Measurements from ENCODE around the gene KPNA5. TPM values are rescaled to one million over a fixed set of nuclear protein-coding genes. Genes with fewer than 3 reads are reported as not detected.
"Not testable (repeated sequence)": the region's sequence is repeated elsewhere in the genome, so short reads cannot be mapped to it uniquely, and the experiment has no call there.

Gene KPNA5
- total and polyA plus RNA-seq, 3 donors from 2014 or later = 23.4 to 50.3 (median 32.8) TPM

- TF ChIP-seq POLR2A (IDR thresholded peaks at IDR 0.05) = no peak
- TF ChIP-seq CTCF (IDR thresholded peaks at IDR 0.05) = no peak
- no peak overlapping the region for H3K4me3 ChIP-seq
- WGBS, 2 donors = 88 to 96% methylated on average over 2 of the region's 2 CpGs
- no peaks in the 10 kb centered on the region for H3K27me3 ChIP-seq
- no peak for DNase-seq
- H3K9me3 ChIP-seq = no peaks in the 10 kb centered on the region
- intact Hi-C loops (cut with DNase I; ENCODE audit: low total_unique reads) = no loop called here
- H3K27ac ChIP-seq = no peak overlapping the region
- H3K36me3 ChIP-seq (ENCODE audit: low read depth, missing control alignments) = no peaks in the 10 kb centered on the region
- H3K4me1 ChIP-seq = no peaks in the 10 kb centered on the region
Observed at GRCh38 chr6:116695401-116695800, 14.4 kb downstream of the KPNA5 start.

GRCh38 chr6:116697480-116697879, 16.5 kb downstream of the KPNA5 start:
- DNase-seq = no peak
- Histone ChIP-seq H3K27ac (no peak overlapping the region), H3K36me3 (ENCODE audit: low read depth, missing control alignments) (no peaks in the 10 kb centered on the region), H3K4me1 (no peaks in the 10 kb centered on the region), H3K4me3 (no peak overlapping the region), H3K27me3 (no peaks in the 10 kb centered on the region), H3K9me3 (no peaks in the 10 kb centered on the region)
- intact Hi-C loops (cut with DNase I; ENCODE audit: low total_unique reads) = no loop called here
- TF ChIP-seq POLR2A (IDR thresholded peaks at IDR 0.05) (no peak), CTCF (IDR thresholded peaks at IDR 0.05) (no peak)

GRCh38 chr6:116703888-116704287, 22.9 kb downstream of the KPNA5 start:
- H3K9me3 ChIP-seq; H3K27me3 ChIP-seq; H3K36me3 ChIP-seq (ENCODE audit: low read depth, missing control alignments); H3K4me1 ChIP-seq; DNase-seq; H3K27ac ChIP-seq; intact Hi-C loops (cut with DNase I; ENCODE audit: low total_unique reads); H3K4me3 ChIP-seq: not testable (repeated sequence)
- WGBS, 2 donors = 88 to 100% methylated on average over 1 of the region's 1 CpG

GRCh38 chr6:116705917-116706316, 24.9 kb downstream of the KPNA5 start:
- intact Hi-C loops (cut with DNase I; ENCODE audit: low total_unique reads) = no loop called here
- DNase-seq = no peak
- no peak for TF ChIP-seq CTCF (IDR thresholded peaks at IDR 0.05)
- no peak for TF ChIP-seq POLR2A (IDR thresholded peaks at IDR 0.05)
- no peaks in the 10 kb centered on the region for H3K36me3 ChIP-seq (ENCODE audit: low read depth, missing control alignments)
- H3K27ac ChIP-seq = no peak overlapping the region
- no peaks in the 10 kb centered on the region for H3K27me3 ChIP-seq
- no peak overlapping the region for H3K4me3 ChIP-seq
- no peaks in the 10 kb centered on the region for H3K4me1 ChIP-seq
- WGBS, 2 donors = 92% methylated on average over 1 of the region's 1 CpG
- H3K9me3 ChIP-seq = no peaks in the 10 kb centered on the region

GRCh38 chr6:116714296-116714695, 33.3 kb downstream of the KPNA5 start:
- Histone ChIP-seq H3K27ac (no peak overlapping the region), H3K4me3 (no peak overlapping the region), H3K4me1 (no peaks in the 10 kb centered on the region), H3K36me3 (ENCODE audit: low read depth, missing control alignments) (no peaks in the 10 kb centered on the region), H3K27me3 (no peaks in the 10 kb centered on the region), H3K9me3 (no peaks in the 10 kb centered on the region)
- intact Hi-C loops (cut with DNase I; ENCODE audit: low total_unique reads) = no loop called here
- no peak for DNase-seq
- TF ChIP-seq CTCF (IDR thresholded peaks at IDR 0.05) (no peak), POLR2A (IDR thresholded peaks at IDR 0.05) (no peak)
- WGBS, 2 donors = 92 to 94% methylated on average over 1 of the region's 1 CpG

Measured in testis (tissue), 3 donors.